A549 (cell line): ENCODE measurements around the gene LAMTOR5. TPM values are rescaled to one million over a fixed set of nuclear protein-coding genes. Genes with fewer than 3 reads are reported as not detected.

Experiments used
- ATAC-seq, 2 experiments: fragments of 200-7000 bp in 1 of 2; fragments of >200 bp in 1 of 2; cut with Nextera tagmentation in 1 of 2; cut with Tn5 transposase in 1 of 2; 3 replicates each; pipeline versions ENCODE4 v1.8.0 to v1.9.1; 2018 to 2020; ENCODE audit warnings: mild to moderate bottlenecking in 1 of 2, moderate library complexity in 1 of 2
- CTCF ChIA-PET: fragments of 300-600 bp; sonication (Branson Sonifier 250); formaldehyde crosslinking; extraction: SDS; loops from one replicate; lab custom pipeline; 2021; ENCODE audit warnings: antibody characterized with exemption, inconsistent platforms; lab: Yijun Ruan, JAX
- POLR2A ChIA-PET: fragments of 350-600 bp; formaldehyde crosslinking; extraction: SDS; loops from one replicate; lab custom pipeline; 2021; ENCODE audit warnings: antibody characterized with exemption, inconsistent platforms; lab: Yijun Ruan, JAX
- DNase-seq, 2 experiments: peaks; one replicate each; pipeline versions ENCODE4 v3.0.0 to v3.0.0-alpha.2; 2011 to 2016; ENCODE audit warnings: low read depth in 1 of 2, low spot score in 1 of 2
- FAIRE-seq: peaks from 2 replicates; lab custom pipeline; 2011; peaks lifted over from hg19 to GRCh38; lab: Jason Lieb, UNC
- H3K27ac ChIP-seq, 2 experiments: fragments of >200 bp; sonication (Bioruptor Twin); formaldehyde crosslinking; 3 replicates each; pipeline ENCODE4 v1.5.1; 2016 to 2017
- H3K4me1 ChIP-seq: fragments of >200 bp; sonication (Bioruptor Twin); formaldehyde crosslinking; 3 replicates; pipeline ENCODE4 v1.6.1; 2016
- H3K4me2 ChIP-seq: fragments of >200 bp; sonication (Bioruptor Twin); formaldehyde crosslinking; 3 replicates; pipeline ENCODE4 v1.6.1; 2016
- H3K4me3 ChIP-seq: fragments of >200 bp; sonication (Bioruptor Twin); formaldehyde crosslinking; 3 replicates; pipeline ENCODE4 v1.5.1; 2016
- H3K9me3 ChIP-seq: fragments of >200 bp; sonication (Bioruptor Twin); formaldehyde crosslinking; 3 replicates; pipeline ENCODE4 v1.6.1; 2016
- BHLHE40 ChIP-seq: IDR thresholded peaks from 2 replicates; pipeline ENCODE4 v1.6.1; 2012; ENCODE audit warnings: low read depth, low read length, inconsistent platforms
- EHMT2 ChIP-seq: fragments of 200-600 bp; sonication (generic); IDR thresholded peaks from 2 replicates; pipeline ENCODE4 v1.6.1; 2016; ENCODE audit warnings: antibody characterized with exemption, low read depth, mild to moderate bottlenecking, moderate library complexity
- EP300 ChIP-seq, 2 experiments: fragments of >200 bp; sonication (Bioruptor Twin); formaldehyde crosslinking; IDR thresholded peaks; 2 replicates in 1 of 2; 3 replicates in 1 of 2; pipeline ENCODE4 v1.6.1; 2016 to 2017
- ESRRA ChIP-seq: fragments of 150-350 bp; IDR thresholded peaks from 2 replicates; pipeline ENCODE4 v1.6.1; 2014; ENCODE audit warnings: mild to moderate bottlenecking, low read length, borderline replicate concordance
- FOSB ChIP-seq: fragments of 250-450 bp; sonication (Bioruptor Pico); IDR thresholded peaks from 2 replicates; pipeline ENCODE4 v1.5.0; 2020; ENCODE audit warnings: mild to moderate bottlenecking, moderate library complexity
- HOXA7 ChIP-seq: fragments of 250-450 bp; sonication (Bioruptor Pico); IDR thresholded peaks from 2 replicates; pipeline ENCODE4 v1.5.0; 2020; ENCODE audit warnings: mild to moderate bottlenecking, moderate library complexity
- HOXB5 ChIP-seq: fragments of 250-450 bp; sonication (Bioruptor Pico); IDR thresholded peaks from 2 replicates; pipeline ENCODE4 v1.5.0; 2020; ENCODE audit warnings: mild to moderate bottlenecking, moderate library complexity
- KDM5A ChIP-seq: fragments of 200-600 bp; sonication (generic); IDR thresholded peaks from 2 replicates; pipeline ENCODE4 v1.6.1; 2016; ENCODE audit warnings: antibody characterized with exemption, mild to moderate bottlenecking
- MAFK ChIP-seq: fragments of 450-650 bp; IDR thresholded peaks from 2 replicates; pipeline ENCODE4 v1.6.1; 2014; ENCODE audit not compliant: partially characterized antibody
- MAZ ChIP-seq: fragments of 150-350 bp; IDR thresholded peaks from 2 replicates; pipeline ENCODE4 v1.6.1; 2014; ENCODE audit warnings: antibody characterized with exemption, low read depth, low read length, borderline replicate concordance
- NFE2L2 ChIP-seq: fragments of 150-350 bp; conservative IDR thresholded peaks from 2 replicates; pipeline ENCODE4 v1.6.1; 2014; ENCODE audit warnings: low read length
- NPAS2 ChIP-seq: fragments of 250-450 bp; sonication (Bioruptor Pico); IDR thresholded peaks from 2 replicates; pipeline ENCODE4 v1.8.0; 2022; ENCODE audit warnings: mild to moderate bottlenecking, moderate library complexity, borderline replicate concordance
- NR3C1 ChIP-seq: fragments of >200 bp; sonication (Bioruptor Twin); formaldehyde crosslinking; IDR thresholded peaks from 3 replicates; pipeline ENCODE4 v1.6.1; 2017
- RCOR1 ChIP-seq: fragments of 150-350 bp; IDR thresholded peaks from 2 replicates; pipeline ENCODE4 v1.6.1; 2014; ENCODE audit warnings: antibody characterized with exemption, low read length, low read depth
- SMC3 ChIP-seq: fragments of >200 bp; sonication (Bioruptor Twin); formaldehyde crosslinking; IDR thresholded peaks from 3 replicates; pipeline ENCODE4 v1.6.1; 2018; ENCODE audit warnings: inconsistent platforms
- TFCP2L1 ChIP-seq: fragments of 250-450 bp; sonication (Bioruptor Pico); IDR thresholded peaks from 2 replicates; pipeline ENCODE4 v1.5.0; 2021; ENCODE audit warnings: mild to moderate bottlenecking
- WGBS: methylation state at CpG from one replicate; pipeline ENCODE4 v1.1.6; 2017; ENCODE audit errors: missing lambda C conversion rate; 5-methylcytosine and 5-hydroxymethylcytosine counted together
- polyA plus RNA-seq, 4 experiments: library from polyadenylated mRNA; depleted of rRNA in 3 of 4; stranded (reverse); fragments of >200 nt; fragmentation: RNase III in 1 of 4; extraction: RNeasy Plus Mini Kit Qiagen cat#74134 plus additional on column Dnase treatment in 1 of 4; gene quantifications; 2 replicates in 3 of 4; 3 replicates in 1 of 4; pipeline ENCODE4 v1.2.3, GENCODE V29; 2011 to 2017
- TF ChIP-seq, protein P1 (sequence below): fragments of >200 bp; sonication (Bioruptor Twin); formaldehyde crosslinking; IDR thresholded peaks from 2 replicates; pipeline ENCODE4 v1.6.1; 2016
- TF ChIP-seq, protein P2 (sequence below): IDR thresholded peaks from 2 replicates; pipeline ENCODE4 v1.6.1; 2012
- TF ChIP-seq, protein P3 (sequence below): fragments of 250-450 bp; sonication (Bioruptor Pico); IDR thresholded peaks from 2 replicates; pipeline ENCODE4 v1.5.0; 2021; ENCODE audit warnings: mild to moderate bottlenecking, moderate library complexity, borderline replicate concordance

The LAMTOR5 gene
- polyA plus RNA-seq, 2 of the 4 experiments (the other 2 are of a cell fraction), result 254 to 256 TPM

DNA sequence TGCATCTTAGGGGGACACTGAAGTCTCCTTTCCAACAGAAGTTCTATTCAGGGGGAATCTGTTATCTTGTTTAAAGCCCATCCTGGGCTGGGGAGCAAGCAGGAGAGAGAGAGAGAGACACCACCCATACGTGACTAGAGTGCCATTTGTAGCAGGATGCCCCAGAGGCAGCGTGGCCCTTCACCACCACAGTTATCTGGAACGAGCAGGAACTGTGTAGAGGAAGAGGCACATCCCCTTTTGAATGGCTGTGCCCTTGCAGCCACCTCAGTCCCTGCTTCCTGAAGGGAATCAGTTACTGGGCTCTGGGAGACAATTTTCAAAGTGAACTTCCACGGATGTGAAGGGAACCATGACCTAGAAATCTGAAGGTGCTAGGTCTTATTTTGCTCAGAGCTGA, 19.4 kb upstream of the LAMTOR5 start:
- H3K4me2 ChIP-seq, result no peak overlapping the region
- no peak for DNase-seq
- POLR2A ChIA-PET, result no interaction called here
- no peak for TF ChIP-seq KDM5A
- TF ChIP-seq BHLHE40, result no peak
- TF ChIP-seq, protein P1, sequence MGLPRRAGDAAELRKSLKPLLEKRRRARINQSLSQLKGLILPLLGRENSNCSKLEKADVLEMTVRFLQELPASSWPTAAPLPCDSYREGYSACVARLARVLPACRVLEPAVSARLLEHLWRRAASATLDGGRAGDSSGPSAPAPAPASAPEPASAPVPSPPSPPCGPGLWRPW, result no peak
- TF ChIP-seq, protein P2, sequence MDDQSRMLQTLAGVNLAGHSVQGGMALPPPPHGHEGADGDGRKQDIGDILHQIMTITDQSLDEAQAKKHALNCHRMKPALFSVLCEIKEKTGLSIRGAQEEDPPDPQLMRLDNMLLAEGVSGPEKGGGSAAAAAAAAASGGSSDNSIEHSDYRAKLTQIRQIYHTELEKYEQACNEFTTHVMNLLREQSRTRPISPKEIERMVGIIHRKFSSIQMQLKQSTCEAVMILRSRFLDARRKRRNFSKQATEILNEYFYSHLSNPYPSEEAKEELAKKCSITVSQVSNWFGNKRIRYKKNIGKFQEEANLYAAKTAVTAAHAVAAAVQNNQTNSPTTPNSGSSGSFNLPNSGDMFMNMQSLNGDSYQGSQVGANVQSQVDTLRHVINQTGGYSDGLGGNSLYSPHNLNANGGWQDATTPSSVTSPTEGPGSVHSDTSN, result no peak
- no peaks in the 10 kb centered on the region for H3K9me3 ChIP-seq
- H3K27ac ChIP-seq, result no peak overlapping the region
- no peak for FAIRE-seq
- no peak for ATAC-seq
- 45% methylated on average over 4 of the region's 4 CpGs for WGBS
- CTCF ChIA-PET, result interaction anchor here (2.1 kb wide), 1 partner anchor 14 kb away, joined by 11 read pairs; no protein-coding TSS in a partner anchor
- no peak overlapping the region for H3K4me3 ChIP-seq
- no peaks in the 10 kb centered on the region for H3K4me1 ChIP-seq

DNA sequence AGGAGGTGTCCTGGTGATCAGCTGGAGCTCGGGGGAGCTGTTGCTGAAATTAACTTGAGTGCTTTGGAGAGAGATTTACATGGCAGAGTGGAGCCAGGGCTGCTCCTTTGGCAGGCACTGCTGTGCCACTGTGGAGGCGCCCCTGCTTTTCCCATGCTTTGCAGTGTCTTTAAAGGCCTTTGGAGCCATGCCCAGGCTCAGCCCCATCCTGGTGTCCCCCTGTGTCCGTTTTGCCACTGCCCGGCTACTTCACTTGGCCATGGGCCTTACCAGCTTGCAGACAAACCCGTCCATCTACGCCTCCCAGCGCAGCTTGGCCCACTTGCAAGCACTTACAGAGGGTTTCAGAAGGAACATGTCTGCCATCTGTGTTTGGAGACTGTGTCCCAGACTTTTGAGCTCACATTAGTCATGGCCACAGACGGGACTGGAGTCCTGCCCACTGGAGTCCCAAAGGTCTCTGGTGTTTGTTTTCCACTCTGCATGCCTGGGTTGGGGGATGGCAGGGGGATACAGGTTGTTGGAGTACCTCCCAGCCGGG, 18.2 kb upstream of the LAMTOR5 start:
- Histone ChIP-seq H3K27ac (no peak overlapping the region; a peak in 1 of 6 replicates), H3K4me2 (no peak overlapping the region), H3K4me3 (no peak overlapping the region), H3K4me1 (no peaks in the 10 kb centered on the region), H3K9me3 (no peaks in the 10 kb centered on the region)
- no peak for DNase-seq
- FAIRE-seq, result no peak
- WGBS, result 73% methylated on average over 8 of the region's 9 CpGs
- TF ChIP-seq, protein P1, result no peak
- TF ChIP-seq ESRRA (no peak), SMC3 (no peak), MAFK (no peak), HOXB5 (CRISPR knock-in tag) (no peak), NFE2L2 (no peak), NPAS2 (CRISPR knock-in tag) (no peak), EHMT2 (no peak), TFCP2L1 (CRISPR knock-in tag) (no peak)
- TF ChIP-seq, protein P3, sequence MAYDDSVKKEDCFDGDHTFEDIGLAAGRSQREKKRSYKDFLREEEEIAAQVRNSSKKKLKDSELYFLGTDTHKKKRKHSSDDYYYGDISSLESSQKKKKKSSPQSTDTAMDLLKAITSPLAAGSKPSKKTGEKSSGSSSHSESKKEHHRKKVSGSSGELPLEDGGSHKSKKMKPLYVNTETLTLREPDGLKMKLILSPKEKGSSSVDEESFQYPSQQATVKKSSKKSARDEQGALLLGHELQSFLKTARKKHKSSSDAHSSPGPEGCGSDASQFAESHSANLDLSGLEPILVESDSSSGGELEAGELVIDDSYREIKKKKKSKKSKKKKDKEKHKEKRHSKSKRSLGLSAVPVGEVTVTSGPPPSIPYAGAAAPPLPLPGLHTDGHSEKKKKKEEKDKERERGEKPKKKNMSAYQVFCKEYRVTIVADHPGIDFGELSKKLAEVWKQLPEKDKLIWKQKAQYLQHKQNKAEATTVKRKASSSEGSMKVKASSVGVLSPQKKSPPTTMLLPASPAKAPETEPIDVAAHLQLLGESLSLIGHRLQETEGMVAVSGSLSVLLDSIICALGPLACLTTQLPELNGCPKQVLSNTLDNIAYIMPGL (CRISPR knock-in tag), result no peak
- POLR2A ChIA-PET, result no interaction called here
- CTCF ChIA-PET, result interaction anchor here (0.8 to 2.1 kb wide), 6 partner anchors 8 to 218 kb away, joined by 3 to 11 read pairs (median 4); no protein-coding TSS in a partner anchor
- no peak for ATAC-seq

DNA sequence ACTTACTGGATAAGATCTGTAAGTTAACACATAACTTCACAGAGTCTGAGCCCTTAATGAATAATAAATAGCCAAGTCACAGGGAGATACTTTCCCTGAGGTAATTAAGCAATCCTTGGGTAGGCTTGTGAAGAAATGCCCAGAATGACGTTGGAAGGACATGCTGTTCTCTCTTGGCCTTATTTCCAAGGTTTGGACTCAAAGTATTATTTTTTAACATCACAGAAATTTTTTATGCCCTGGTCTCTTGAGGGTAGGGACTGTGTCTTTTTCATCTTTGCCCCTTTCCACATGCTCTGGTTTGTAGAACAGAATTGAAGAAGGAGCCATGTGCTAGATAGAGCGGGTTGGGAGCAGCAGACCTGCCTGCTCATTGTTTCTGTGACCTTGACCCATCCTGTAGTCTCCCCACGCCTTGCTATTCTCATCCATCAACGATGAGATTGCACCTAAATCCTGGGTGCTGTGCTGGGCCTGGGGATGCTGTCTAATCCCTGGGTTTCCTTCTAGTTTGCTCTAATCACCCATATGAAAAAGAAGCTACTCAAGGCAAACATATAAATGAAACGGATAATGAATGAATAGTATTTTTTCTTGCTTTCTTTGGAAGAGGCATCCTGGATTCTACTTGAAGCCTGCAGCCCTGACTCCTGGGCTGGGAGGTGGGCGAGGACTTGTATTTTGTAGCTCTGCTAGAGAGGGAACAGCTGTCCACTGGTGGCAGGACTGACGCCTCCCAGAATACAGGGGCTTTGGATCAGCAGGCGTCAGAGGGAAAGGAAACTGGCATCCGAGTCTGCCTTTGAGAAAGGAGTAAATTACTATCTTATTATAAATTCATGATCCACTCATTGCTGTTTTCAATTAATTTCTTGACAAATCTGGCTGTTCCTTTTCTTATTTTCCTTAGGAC, 17.5 kb upstream of the LAMTOR5 start:
- 59% methylated on average over 9 of the region's 9 CpGs for WGBS
- Histone ChIP-seq H3K4me3 (no peak overlapping the region), H3K4me1 (no peaks in the 10 kb centered on the region), H3K27ac (no peak overlapping the region; a peak in 1 of 6 replicates), H3K4me2 (no peak overlapping the region), H3K9me3 (no peaks in the 10 kb centered on the region)
- ChIA-PET POLR2A (no interaction called here), CTCF (interaction anchor here (0.8 to 2.1 kb wide), 6 partner anchors 8 to 218 kb away, joined by 3 to 11 read pairs (median 4); no protein-coding TSS in a partner anchor)
- TF ChIP-seq ESRRA (no peak), HOXA7 (CRISPR knock-in tag) (no peak), RCOR1 (no peak), FOSB (CRISPR knock-in tag) (no peak), EP300 (IDR thresholded peaks at IDR 0.05) (no peak), MAZ (no peak), EHMT2 (no peak), NR3C1 (no peak)
- FAIRE-seq (no peak), DNase-seq (no peak), ATAC-seq (no peak)
